HEK293T (cell line): ENCODE data around the gene FOXN1.

Experiments
- CTCF ChIA-PET: fragments of 350-600 bp; formaldehyde crosslinking; extraction: SDS; loops from one replicate; lab custom pipeline; 2021; ENCODE audit warnings: antibody characterized with exemption, inconsistent platforms; lab: Yijun Ruan, JAX
- POLR2A ChIA-PET: fragments of 350-600 bp; formaldehyde crosslinking; extraction: SDS; loops from one replicate; lab custom pipeline; 2020; ENCODE audit warnings: antibody characterized with exemption, inconsistent platforms; lab: Yijun Ruan, JAX
- DNase-seq: peaks from one replicate; pipeline ENCODE4 v3.0.0; 2012; ENCODE audit warnings: mixed read lengths; ENCODE audit errors: extremely low spot score
- ARNT ChIP-seq: fragments of 450-650 bp; IDR thresholded peaks from 2 replicates; pipeline ENCODE4 v1.6.1; 2017; ENCODE audit warnings: mild to moderate bottlenecking
- BHLHE40 ChIP-seq: fragments of 450-650 bp; IDR thresholded peaks from 2 replicates; pipeline ENCODE4 v1.6.1; 2016; ENCODE audit warnings: mild to moderate bottlenecking, moderate library complexity, borderline replicate concordance
- CTBP1 ChIP-seq: fragments of 450-650 bp; IDR thresholded peaks from 2 replicates; pipeline ENCODE4 v1.6.1; 2016; ENCODE audit warnings: borderline replicate concordance
- ELF4 ChIP-seq: fragments of 450-650 bp; IDR thresholded peaks from 2 replicates; pipeline ENCODE4 v1.6.1; 2017; ENCODE audit warnings: antibody characterized with exemption
- FOXA1 ChIP-seq: fragments of 450-650 bp; IDR thresholded peaks from 2 replicates; pipeline ENCODE4 v1.6.1; 2016; ENCODE audit warnings: mild to moderate bottlenecking
- FOXK2 ChIP-seq: fragments of 450-650 bp; IDR thresholded peaks from 2 replicates; pipeline ENCODE4 v1.6.1; 2016; ENCODE audit warnings: mild to moderate bottlenecking
- FOXM1 ChIP-seq: fragments of 450-650 bp; IDR thresholded peaks from 2 replicates; pipeline ENCODE4 v1.6.1; 2017; ENCODE audit warnings: mild to moderate bottlenecking, borderline replicate concordance
- HDGF ChIP-seq: fragments of 450-650 bp; IDR thresholded peaks from 2 replicates; pipeline ENCODE4 v1.6.1; 2017; ENCODE audit warnings: antibody characterized with exemption, borderline replicate concordance
- L3MBTL2 ChIP-seq: fragments of 450-650 bp; conservative IDR thresholded peaks from 2 replicates; pipeline ENCODE4 v1.6.1; 2016; ENCODE audit warnings: mild to moderate bottlenecking
- LEF1 ChIP-seq: fragments of 450-650 bp; IDR thresholded peaks from 2 replicates; pipeline ENCODE4 v1.6.1; 2017; ENCODE audit warnings: mild to moderate bottlenecking, borderline replicate concordance
- NFRKB ChIP-seq: fragments of 450-650 bp; IDR thresholded peaks from 2 replicates; pipeline ENCODE4 v1.6.1; 2016; ENCODE audit warnings: mild to moderate bottlenecking, moderate library complexity
- PKNOX1 ChIP-seq: fragments of 450-650 bp; IDR thresholded peaks from 2 replicates; pipeline ENCODE4 v1.6.1; 2016
- SP1 ChIP-seq: fragments of 450-650 bp; IDR thresholded peaks from 2 replicates; pipeline ENCODE4 v1.6.1; 2017
- SUZ12 ChIP-seq: fragments of 450-650 bp; IDR thresholded peaks from 2 replicates; pipeline ENCODE4 v1.6.1; 2016; ENCODE audit warnings: mild to moderate bottlenecking
- TARDBP ChIP-seq: fragments of 450-650 bp; IDR thresholded peaks from 2 replicates; pipeline ENCODE4 v1.6.1; 2016
- ZNF384 ChIP-seq: fragments of 450-650 bp; IDR thresholded peaks from 2 replicates; pipeline ENCODE4 v1.6.1; 2016

FOXN1 gene

DNA sequence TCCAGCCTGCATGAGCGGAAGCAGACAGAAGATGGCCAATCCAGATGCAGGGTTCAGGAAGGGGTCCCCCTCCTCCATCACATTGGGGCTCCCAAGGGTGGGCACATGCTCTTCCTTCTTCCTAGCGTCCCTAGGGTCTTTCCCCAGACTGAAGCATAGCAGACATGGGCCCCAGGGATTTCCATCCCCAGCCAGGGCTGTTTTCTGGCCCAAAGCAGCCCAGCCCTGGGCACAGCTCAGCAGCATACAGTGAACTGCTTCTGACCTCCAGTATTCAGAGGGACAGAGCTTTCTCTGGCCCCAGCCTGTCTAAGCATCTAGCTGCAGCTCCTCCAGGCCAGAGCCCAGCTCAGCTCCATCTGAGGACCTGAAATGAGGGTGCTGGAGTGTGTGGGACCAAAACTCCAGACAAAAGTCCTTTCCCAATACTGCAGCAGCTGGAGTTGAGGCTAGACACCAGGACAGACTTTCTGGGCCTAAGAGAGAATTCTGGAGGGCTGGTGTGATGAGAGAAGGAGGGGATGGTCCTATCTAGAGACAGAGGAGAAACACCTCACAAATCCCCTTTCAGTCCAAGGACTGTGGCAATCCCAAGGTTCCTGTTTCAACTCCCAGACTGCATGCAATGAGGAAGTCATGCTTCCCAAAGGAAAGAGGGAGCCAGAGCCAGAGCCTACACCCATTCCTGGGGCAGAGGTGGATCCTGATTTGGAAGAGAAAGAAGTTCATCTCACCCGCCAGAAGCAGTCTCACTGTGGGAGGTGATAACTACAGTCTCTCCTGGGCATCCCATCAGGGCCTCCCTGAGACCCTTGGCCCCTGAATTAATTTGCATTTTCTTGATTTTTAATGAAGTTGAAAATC, 4.5 kb upstream of the FOXN1 start:
- CTCF ChIA-PET: interaction anchor here (0.6 kb wide), 2 partner anchors 34 to 249 kb away, joined by 3 to 9 read pairs; no protein-coding TSS in a partner anchor
- TF ChIP-seq HDGF (no peak), CTBP1 (no peak), ZNF384 (no peak), PKNOX1 (no peak), FOXK2 (no peak), SP1 (no peak), SUZ12 (no peak), FOXM1 (no peak), TARDBP (no peak), L3MBTL2 (no peak), NFRKB (no peak), ELF4 (no peak), ARNT (no peak), FOXA1 (no peak), LEF1 (no peak)
- no peak for DNase-seq
- POLR2A ChIA-PET: interaction anchor here (0.6 to 1.6 kb wide), 2 partner anchors 16 to 103 kb away, joined by 3 to 7 read pairs; no protein-coding TSS in a partner anchor

- ChIA-PET CTCF (interaction anchor here (0.7 to 1.3 kb wide), 4 partner anchors 8 to 37 kb away, joined by 3 to 5 read pairs (median 4); no protein-coding TSS in a partner anchor), POLR2A (interaction anchor here (0.9 kb wide), 1 partner anchor 96 kb away, joined by 3 read pairs; no protein-coding TSS in a partner anchor)
- DNase-seq: no peak
- TF ChIP-seq ZNF384: peak; percentile 83
- no peak for TF ChIP-seq FOXA1
These were observed 2.7 kb upstream of the FOXN1 start for GRCh38 chr17:28503420-28503819.

- CTCF ChIA-PET: no interaction called here
- POLR2A ChIA-PET: interaction anchor here (1.5 kb wide), 1 partner anchor 64 kb away, joined by 4 read pairs; the partner anchor contains the start of gene PIGS
These were observed 777 bp downstream of the FOXN1 start for GRCh38 chr17:28506763-28507487.

DNA sequence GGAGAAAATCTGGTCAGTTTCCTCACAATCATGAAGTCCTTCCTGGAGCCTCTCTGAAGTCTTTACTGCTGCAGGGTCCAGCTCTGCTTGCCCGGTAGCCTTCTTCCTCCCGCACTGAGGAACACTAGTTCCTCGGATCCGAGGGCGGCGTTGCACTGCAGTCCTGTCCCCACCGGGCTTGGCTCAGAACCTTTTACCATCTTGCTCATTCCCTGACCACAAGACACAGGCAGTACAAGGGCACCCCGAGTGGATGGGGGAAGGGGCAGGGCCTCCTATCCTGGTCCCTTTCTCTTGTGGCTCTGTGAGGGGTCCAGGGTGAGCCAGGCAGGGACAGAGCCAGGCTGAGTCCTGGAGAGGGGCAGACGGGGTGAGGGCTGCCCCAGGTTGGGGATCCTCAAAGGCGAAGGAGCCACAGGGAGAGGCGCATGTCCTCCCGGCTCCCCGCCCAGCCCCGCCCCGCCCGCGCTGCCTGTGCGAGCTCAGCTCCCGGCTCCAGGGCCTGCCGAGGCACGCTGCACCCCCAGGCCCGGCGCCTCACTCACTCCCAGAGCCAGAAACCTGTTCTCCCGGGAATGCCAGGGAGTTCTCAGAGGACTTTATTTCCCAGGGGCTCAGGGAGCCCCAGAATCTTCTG, 1.5 kb downstream of the FOXN1 start:
- POLR2A ChIA-PET: no interaction called here
- TF ChIP-seq FOXK2: no peak
- no peak for DNase-seq
- CTCF ChIA-PET: no interaction called here

More at GRCh38 chr17:28506763-28507487, 777 bp downstream of the FOXN1 start:
- no peak for TF ChIP-seq PKNOX1
- no peak for TF ChIP-seq CTBP1
- no peak for TF ChIP-seq SP1
- TF ChIP-seq FOXA1: no peak
- no peak for TF ChIP-seq NFRKB
- no peak for TF ChIP-seq LEF1
- no peak for TF ChIP-seq ELF4
- no peak for TF ChIP-seq TARDBP
- TF ChIP-seq SUZ12: no peak
- no peak for TF ChIP-seq L3MBTL2
- TF ChIP-seq FOXK2: no peak
- no peak for TF ChIP-seq ARNT
- TF ChIP-seq FOXM1: no peak
- TF ChIP-seq BHLHE40: no peak
- no peak for TF ChIP-seq HDGF
- no peak for TF ChIP-seq ZNF384
- no peak for DNase-seq

DNA sequence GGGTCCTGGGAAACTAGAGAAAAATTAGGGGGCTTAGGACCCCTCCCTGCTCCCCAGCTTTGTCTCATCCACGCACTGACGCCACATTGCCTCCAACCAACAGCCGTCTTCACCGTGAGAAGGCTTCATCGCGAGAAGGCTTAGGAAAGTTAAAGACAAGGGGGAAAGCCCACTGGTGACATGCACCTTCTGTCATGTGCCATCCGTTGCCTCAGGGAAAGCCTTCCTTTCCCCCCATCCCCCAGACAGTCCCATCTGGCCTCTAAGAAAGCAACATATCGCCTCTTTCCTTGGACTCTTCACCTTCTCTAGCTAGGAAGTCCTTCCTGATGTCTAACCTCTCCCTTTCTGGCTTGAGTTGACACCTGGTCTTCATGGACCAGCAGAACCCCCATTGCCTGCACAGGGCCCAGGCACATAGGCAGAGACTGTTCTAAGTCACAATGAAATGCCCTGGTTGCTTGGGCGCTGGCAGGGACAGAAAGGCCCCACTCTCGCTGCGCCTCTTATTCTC, 2.1 kb downstream of the FOXN1 start:
- DNase-seq: no peak
- CTCF ChIA-PET: no interaction called here
- POLR2A ChIA-PET: no interaction called here
- TF ChIP-seq ELF4 (no peak), PKNOX1 (no peak), BHLHE40 (no peak), FOXM1 (no peak), SP1 (no peak), LEF1 (no peak), NFRKB (no peak), HDGF (no peak), TARDBP (no peak), FOXA1 (no peak), ZNF384 (no peak)

- no peak for DNase-seq
- ChIA-PET POLR2A (no interaction called here), CTCF (no interaction called here)
- no peak for TF ChIP-seq PKNOX1
- no peak for TF ChIP-seq LEF1
- TF ChIP-seq L3MBTL2: no peak
- no peak for TF ChIP-seq FOXM1
- TF ChIP-seq HDGF: no peak
- TF ChIP-seq CTBP1: no peak
- TF ChIP-seq NFRKB: no peak
- no peak for TF ChIP-seq SUZ12
- TF ChIP-seq ELF4: no peak
- TF ChIP-seq ZNF384: no peak
These were observed 3.6 kb downstream of the FOXN1 start for GRCh38 chr17:28509789-28510188.
